NB4 (cell line): ENCODE measurements around the gene RAPGEF6.

Experiments used
- DNase-seq: peaks from one replicate; pipeline ENCODE4 v3.0.0; 2010; ENCODE audit warnings: low read depth
- H3K4me3 ChIP-seq: one replicate; pipeline ENCODE4 v1.5.1; 2011; ENCODE audit warnings: mild to moderate bottlenecking, low read depth, low read length, moderate library complexity
- MYC ChIP-seq: IDR thresholded peaks from 2 replicates; pipeline ENCODE4 v1.6.1; 2011; ENCODE audit warnings: low read depth, low read length
- POLR2A ChIP-seq: IDR thresholded peaks from 2 replicates; pipeline ENCODE4 v1.6.1; 2011; ENCODE audit warnings: mild to moderate bottlenecking; ENCODE audit not compliant: insufficient read length; ENCODE audit errors: extremely low read depth
- TF ChIP-seq, protein P1 (sequence below): IDR thresholded peaks from one replicate; pipeline ENCODE4 v1.5.1; 2012; ENCODE audit warnings: low read depth, low read length
- TF ChIP-seq, protein P2 (sequence below): IDR thresholded peaks from 2 replicates; pipeline ENCODE4 v1.6.1; 2011; ENCODE audit warnings: low read depth, low read length

The RAPGEF6 gene

DNA sequence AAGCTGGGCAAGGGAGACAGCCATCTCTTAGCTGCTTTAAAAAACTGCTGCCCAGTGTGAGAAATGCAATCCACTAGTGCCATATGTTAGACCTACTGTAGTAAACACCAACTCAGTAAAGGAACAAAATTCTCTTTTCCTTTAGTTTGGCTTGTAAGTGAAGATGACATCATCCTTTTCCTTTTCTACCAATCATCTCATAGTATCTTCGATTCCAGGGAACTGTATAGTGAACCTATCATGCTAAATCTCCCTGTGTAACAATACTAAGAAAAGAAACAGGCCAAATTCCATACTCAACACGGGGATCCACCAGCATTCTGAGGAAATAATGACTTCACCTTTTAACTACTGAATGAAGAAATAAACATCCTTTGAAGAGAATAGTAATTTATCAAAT, 100.1 kb downstream of the RAPGEF6 start:
- no peak overlapping the region for H3K4me3 ChIP-seq
- TF ChIP-seq, protein P1, sequence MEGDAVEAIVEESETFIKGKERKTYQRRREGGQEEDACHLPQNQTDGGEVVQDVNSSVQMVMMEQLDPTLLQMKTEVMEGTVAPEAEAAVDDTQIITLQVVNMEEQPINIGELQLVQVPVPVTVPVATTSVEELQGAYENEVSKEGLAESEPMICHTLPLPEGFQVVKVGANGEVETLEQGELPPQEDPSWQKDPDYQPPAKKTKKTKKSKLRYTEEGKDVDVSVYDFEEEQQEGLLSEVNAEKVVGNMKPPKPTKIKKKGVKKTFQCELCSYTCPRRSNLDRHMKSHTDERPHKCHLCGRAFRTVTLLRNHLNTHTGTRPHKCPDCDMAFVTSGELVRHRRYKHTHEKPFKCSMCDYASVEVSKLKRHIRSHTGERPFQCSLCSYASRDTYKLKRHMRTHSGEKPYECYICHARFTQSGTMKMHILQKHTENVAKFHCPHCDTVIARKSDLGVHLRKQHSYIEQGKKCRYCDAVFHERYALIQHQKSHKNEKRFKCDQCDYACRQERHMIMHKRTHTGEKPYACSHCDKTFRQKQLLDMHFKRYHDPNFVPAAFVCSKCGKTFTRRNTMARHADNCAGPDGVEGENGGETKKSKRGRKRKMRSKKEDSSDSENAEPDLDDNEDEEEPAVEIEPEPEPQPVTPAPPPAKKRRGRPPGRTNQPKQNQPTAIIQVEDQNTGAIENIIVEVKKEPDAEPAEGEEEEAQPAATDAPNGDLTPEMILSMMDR: no peak
- TF ChIP-seq, protein P2, sequence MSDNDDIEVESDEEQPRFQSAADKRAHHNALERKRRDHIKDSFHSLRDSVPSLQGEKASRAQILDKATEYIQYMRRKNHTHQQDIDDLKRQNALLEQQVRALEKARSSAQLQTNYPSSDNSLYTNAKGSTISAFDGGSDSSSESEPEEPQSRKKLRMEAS: no peak
- no peak for TF ChIP-seq MYC
- TF ChIP-seq POLR2A: no peak
- no peak for DNase-seq

DNA sequence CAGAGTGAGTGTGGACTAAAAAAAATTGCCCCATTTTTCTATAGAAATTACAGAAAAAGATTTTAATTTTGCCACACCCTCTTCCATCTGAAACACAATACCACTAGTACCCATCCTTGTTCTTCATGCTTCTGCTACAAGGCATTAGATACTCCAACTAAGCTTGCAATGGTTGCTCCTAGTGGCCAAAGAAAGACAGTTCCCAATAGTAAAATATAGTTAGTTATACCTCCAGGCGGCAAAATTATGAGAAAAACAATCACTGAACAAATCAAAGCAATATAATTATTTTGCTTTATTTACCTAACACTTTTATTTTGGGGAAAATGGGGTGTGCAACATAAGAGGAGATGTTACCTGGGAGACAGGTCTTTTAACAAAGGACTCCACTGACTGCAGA, 101.2 kb downstream of the RAPGEF6 start:
- DNase-seq: no peak
- TF ChIP-seq MYC: no peak
- TF ChIP-seq POLR2A: no peak
- TF ChIP-seq, protein P2: no peak
- TF ChIP-seq, protein P1: no peak
- H3K4me3 ChIP-seq: no peak overlapping the region

DNA sequence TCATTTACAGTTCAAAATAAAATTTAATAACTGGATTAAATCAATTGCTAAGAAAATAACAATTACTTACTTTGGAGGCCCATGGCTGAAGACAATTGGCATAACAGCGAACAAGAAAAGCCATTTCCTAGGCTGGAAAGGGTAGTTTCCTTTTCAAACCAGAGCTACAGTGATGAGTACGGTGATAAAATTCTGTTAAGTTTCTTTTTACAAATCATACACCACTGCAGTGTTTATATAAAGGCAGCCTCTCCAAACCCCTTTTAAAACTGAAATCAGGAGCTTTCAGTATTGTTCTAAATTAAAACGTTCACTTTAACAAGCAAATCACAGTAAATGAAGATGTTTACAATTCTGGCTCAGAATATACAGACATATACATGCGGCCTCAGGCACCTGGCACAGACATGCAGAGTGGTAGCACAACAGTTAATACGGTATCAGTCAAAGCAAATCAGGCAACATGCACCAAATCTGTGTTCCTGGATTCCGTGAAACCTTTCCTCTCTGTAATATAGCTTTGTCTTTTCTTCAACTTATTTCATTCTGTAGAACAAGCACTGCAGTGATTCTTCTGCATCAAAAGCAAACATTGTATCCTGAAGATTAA, 102.9 kb downstream of the RAPGEF6 start:
- no peak for DNase-seq
- no peak overlapping the region for H3K4me3 ChIP-seq
- no peak for TF ChIP-seq POLR2A
- TF ChIP-seq, protein P1: no peak
- TF ChIP-seq, protein P2: no peak
- TF ChIP-seq MYC: no peak

GRCh38 chr5:131530706-131531331, 104.2 kb downstream of the RAPGEF6 start:
- no peak for DNase-seq
- TF ChIP-seq, protein P2: no peak
- TF ChIP-seq, protein P1: no peak
- TF ChIP-seq POLR2A (no peak), MYC (no peak)
- H3K4me3 ChIP-seq: no peak overlapping the region

DNA sequence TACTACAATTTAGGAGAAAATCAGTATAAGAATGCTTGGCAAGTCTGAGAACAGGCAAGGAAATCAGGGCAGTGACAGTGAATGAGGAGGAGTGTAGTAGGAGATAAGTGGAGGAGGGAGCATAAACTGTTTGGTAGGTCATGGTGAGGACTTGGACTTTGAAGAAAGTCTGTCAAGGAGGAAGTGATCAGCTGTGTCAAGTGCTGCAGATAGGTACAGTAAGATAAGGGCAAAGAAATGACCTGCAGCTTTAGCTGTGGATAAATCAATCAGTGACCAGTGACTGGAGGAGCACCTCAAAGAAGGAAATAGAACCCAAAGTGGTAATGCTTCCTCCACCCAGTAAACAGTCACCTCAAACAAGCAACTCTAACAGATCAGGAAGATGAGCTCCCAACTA, 106.3 kb downstream of the RAPGEF6 start:
- TF ChIP-seq, protein P1: no peak
- TF ChIP-seq, protein P2: no peak
- TF ChIP-seq POLR2A (no peak), MYC (no peak)
- peak; percentile 40 for DNase-seq
- H3K4me3 ChIP-seq: no peak overlapping the region
